Measurements from ENCODE around the gene ADAM19.

ADAM19 gene

DNA sequence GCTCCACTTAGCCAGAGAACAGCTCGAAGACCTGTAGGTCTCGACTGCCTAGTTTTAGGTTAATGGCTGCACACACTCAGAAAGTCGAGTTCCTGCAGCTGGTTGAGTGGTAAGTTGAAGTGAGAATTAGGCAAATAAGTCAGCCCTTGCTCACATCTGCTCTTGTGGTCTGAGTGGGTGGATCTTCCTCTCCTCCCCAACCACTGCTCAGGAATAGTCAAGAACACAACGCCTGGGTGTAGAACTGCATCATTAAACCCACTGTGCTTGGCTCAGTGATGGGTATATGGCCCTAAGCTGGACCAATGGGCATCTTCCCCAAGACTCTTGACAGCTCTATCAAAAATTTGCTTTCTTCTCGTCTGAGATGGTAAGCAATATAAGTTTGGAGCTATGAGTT is 20.9 kb upstream of the ADAM19 start:
- DNase-seq: no peak

DNA sequence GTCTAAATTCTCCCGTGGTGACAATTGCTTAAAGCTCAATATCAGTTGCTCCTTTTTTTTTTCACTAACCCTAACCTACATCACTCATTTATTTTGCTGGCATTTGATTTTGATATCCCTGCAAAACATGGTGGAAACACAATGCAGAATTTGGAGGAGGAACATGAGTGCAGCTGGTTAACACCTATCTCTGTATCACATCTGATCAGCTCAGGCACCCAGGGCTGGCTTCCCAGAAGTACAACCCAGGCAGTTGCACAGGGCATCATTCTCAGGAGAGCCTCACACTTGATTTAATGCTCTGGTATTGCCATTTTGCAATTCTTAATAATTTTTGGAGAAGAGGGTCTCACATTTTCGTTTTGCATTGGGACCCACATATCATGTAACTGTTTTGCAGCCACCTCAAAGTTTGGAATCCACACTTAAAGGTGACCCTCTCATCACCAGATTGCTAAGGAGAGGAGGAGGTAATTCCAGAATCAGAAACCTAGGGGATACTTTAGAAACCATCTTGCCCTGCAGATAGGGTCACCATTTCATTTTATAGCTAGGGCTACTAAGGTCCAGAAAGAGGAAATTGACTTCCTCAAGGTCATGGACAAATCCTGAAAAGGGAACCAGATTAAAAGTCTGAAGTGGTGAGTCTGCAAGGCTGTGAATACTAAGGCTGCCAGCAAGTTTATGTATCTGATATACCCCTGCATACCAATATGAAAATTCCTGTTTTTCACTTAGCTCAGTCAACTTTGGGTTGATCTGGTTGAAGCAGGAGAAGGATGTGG is 19.3 kb upstream of the ADAM19 start:
- no peak for DNase-seq

GRCh38 chr5:157594257-157594656 is 18.7 kb upstream of the ADAM19 start:
- no peak for DNase-seq

DNA sequence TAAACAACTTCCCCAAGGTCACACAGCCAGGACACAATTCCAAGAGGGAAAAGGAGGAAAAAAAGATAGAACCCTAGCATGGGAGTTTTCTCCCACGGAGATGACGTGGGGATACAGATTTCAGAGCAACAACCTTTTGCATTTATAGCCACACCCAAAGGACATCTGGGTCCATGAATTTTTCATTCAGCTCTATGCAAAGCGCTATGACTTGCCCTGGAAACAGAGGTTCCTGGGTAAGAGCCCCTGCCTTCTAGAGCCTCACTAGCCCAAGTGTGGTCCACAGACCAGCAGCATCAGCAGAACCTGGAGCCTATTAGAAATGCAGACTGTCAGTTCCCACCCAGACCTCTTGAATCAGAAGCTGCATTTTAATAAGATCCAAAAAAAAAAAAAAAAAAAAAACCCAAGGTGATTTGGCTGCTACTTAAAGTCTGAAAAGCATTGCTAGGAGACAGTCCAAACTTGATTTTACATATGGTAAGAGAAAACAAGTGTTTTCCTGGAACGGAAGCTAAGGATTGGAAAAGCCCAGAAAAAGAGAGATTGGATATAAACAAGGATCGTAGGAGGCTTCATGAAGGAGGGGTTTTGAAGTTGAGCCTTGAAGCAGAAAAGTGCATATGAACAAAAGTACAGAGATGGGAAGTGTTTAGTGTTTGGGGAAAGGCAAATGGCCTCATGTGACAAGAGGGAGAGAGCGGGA is 17.6 kb upstream of the ADAM19 start:
- DNase-seq: no peak

DNA sequence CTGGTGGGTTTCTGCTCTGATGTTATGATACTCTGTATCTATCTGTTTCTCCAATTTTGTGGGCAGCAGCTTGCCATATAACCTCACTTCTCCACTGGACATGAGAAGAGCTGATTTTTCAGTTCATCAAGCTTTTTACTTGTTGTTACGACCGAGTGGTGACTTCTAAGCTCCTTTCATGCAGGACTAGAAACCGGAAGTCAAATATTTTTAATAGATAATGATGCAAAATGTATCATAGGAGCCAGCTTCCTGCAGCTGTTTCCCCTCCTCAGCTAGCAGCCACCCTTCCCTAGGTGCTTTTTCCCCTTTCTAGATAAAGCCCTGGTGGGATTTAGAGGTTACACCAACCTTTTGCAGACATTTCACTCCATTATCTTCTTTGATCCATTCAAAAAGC is 17.0 kb upstream of the ADAM19 start:
- DNase-seq: no peak

- no peak for DNase-seq
These were observed 14.9 kb upstream of the ADAM19 start for GRCh38 chr5:157590478-157590877.

DNA sequence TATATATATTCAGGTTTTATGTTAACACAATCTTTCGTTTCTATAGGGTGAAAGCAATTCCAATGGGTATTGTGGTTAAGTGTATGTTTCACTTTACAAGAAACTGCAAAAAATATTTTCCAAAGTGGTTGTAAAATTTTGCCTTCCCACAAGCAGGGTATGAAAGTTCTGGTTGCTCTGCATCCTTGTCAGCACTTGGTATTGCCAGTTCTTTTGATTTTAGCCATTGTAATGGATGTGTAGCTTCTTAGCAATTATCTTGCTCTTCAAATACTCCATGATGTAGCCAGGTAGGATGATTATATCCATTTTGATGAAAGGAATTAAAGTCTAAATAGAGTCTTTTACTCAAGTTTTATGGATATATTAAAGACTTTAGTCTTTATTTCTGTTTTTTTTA is 9.1 kb upstream of the ADAM19 start:
- DNase-seq: no peak

GRCh38 chr5:157582731-157583620 is 7.4 kb upstream of the ADAM19 start:
- DNase-seq: no peak

DNA sequence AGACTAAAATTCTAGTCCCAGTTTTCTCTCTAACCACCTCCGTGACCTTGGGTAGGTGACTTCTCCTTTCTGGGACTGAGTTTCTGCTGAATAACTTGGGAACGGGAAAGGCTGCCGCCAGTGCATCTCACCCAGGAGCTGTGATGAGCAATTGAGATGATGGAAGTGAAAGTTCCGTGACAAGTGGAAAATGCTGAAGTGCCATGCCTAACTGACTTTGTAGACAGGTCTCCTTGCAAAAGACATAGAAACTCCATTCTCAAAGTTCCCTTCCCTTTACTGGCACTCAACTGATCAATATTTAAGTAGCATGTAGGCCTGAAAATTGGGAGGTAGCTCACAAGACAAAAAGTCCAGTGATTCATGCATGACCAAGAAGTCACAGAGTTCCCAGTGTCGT is 6.3 kb upstream of the ADAM19 start:
- DNase-seq: no peak

DNA sequence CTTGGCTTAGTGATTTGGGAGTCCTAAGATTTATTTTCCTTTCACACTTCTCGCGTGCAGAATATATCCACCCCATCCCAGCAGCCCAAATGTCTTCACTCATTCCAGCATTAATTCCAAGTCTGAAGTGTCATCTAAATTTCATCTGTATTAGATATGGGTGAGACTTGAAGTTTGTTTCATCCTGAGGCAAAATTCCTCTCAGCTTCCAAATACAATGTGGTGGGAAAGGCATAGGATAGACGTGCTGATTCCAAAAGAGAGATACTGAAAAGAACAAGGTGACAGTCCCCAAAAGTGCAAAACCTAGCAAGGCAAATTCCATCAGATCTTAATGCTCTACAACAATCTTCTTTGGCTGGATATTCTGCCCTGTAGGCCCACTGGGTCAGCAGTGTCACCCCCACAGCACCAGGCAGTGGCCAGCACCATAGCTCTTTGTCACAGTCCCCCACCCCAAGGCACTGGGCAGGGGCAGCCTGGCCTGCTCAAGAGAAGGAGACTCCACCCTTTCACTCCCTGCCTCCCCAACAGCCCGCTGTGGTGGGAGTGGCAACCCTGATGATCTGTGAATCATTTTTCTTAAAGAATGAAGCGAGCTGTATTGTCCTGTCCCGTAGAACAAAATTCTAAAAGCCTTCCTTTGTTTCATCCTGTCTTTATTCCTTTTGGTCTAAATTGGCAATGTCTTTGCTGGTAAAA is 2.7 kb upstream of the ADAM19 start:
- no peak for DNase-seq

- DNase-seq: no peak
These were observed 1.1 kb upstream of the ADAM19 start for GRCh38 chr5:157576678-157577077.

DNA sequence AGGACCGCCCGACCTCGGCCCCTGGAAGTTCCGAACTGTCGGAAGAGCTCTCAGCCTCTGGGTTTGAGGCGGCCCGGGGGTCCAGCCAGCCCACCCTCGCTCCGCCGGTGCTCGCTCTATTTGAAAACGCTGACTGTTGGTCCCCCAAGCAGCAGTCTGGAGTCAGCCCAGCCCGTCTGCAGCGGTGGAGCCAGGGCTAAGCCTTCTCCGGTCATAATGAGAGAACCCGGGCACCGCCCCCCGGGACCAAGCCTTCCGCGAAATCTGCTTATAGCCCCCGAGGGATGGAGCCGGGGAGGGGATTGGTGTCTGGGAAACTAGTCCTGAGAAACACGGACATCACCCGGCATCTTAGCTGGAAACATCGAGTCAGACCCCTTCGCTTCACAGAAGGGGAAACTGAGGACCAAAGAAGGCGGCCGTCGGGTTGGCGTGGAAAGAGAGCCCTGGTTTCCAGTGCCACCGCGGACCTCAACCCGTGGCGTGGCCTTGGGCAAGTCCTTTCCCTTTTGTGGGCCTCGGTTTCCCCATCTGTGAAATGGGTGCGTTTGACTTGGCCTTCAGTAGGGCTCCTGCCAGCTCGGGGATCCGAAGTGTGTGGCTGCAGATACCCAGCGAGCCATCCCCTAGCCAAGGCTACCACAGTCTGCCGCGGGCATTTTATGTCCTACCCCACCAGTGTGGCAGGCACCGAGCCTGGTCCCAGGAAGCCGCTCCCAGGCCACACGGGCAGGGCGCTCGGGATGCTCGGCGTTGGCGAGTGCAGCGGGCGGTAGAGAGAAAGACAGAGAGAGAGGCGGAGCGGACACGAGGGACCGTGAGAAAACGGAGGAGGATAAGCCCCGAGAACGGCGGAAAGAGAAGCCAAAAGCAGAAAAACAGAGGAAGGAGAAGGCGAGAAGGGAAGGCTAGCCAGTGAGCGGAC is 857 bp downstream of the ADAM19 start:
- no peak for DNase-seq

GRCh38 chr5:157571357-157571827 is 4.2 kb downstream of the ADAM19 start:
- no peak for DNase-seq

GRCh38 chr5:157570531-157571200 is 4.9 kb downstream of the ADAM19 start:
- no peak for DNase-seq

DNA sequence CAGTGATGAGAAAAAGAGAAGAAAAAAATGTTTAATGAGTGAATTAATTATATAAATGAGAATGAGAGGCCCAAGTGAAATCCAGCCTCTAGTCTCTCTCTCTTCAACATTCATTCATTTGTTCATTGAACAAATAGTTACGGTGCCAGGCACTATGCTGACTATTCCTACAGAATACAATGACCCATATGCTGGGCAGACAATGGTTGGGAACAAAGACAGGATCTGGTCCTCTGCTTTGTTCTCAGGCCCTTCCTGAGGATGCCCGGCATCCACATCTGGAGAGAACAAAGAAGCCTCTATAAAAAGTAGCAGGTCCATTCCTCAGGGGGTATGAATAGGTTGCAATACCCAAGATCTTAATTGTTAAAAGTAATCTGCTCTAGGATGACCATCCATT is 6.9 kb downstream of the ADAM19 start:
- no peak for DNase-seq

DNA sequence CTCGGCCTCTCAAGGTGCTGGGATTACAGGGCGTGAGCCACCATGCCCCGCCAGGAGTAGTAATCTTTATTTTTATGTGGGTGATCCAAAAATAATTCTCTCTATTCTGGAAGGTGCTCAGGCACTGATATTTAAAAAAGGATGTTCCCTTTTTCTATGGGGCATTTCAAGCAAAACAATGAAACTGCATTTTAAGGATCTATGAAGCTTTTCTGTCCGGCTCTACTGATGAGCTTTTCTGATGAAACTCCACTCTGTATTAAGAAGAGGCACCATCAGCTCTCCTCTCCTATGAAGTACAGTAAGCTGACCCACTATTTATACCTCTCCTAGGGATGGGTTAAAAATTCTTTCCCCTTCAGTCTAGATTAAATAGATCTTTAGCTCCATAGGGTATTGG is 7.4 kb downstream of the ADAM19 start:
- DNase-seq: no peak

DNA sequence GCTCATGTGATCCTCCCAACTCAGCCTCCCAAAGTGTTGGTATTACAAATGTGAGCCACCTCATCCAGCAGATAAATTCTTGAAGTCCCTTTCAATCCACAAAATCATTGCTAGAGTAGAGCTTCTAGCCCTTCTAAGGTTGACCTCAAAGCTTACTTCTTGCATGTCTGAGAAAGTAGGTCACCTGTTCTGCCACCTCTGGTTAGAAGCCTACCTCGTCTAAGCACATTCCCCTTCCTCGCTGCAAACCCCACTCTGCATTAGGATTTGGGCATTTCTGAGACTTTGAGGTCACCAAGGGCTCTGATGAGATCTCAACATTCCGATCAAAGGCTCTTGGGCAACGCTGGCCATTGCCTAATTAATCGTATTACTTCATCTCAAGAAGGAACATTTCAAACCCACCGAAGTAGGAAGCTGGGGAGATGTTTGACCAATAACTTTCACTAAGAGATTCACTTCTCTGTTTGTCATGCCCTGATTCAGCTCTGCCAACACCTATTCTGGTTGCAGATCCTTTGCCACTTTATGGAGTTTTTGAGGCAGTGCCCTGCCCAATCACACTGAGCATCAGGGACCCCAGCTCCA is 8.6 kb downstream of the ADAM19 start:
- DNase-seq: no peak

- no peak for DNase-seq
These were observed 11.5 kb downstream of the ADAM19 start for GRCh38 chr5:157563929-157564716.

DNA sequence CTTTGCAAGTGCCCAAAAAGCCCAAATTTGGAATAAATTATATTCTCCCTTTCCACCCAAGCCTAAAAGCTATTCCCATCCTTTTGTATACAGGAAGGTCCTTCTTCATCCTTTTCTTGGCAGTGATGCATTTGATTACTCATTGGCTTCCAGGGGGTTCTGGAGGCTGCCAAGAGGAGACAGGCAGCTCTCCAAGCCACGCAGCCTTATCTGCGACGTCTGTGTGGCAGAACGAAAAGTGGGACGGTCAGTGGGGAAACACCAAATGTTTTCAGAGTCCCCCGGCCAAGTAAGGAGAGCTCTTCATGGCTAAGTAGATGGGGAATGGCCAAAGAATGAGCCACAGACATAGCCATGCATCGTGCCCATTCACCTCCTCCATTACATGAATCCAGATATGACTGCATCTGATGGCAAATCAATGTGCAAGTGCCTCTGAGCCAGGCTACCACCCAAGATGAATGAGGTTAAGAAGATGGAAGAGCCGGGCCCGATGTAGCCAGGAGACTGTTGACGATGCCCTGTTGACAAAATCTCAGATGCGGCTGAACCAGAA is 12.1 kb downstream of the ADAM19 start:
- DNase-seq: no peak
